Peyer's patch (tissue), 4 donors: ENCODE results near the gene TMEM98. TPM values are rescaled to one million over a fixed set of nuclear protein-coding genes. Genes with fewer than 3 reads are reported as not detected.

ENCODE experiments used
- DNase-seq, 3 donors: peaks; one replicate each; pipeline ENCODE4 v3.0.0-alpha.2; 2017 to 2019
- H3K27ac ChIP-seq, 4 donors: fragments of 200-600 bp; sonication (generic); one replicate each; pipeline ENCODE4 v1.5.1; 2016 to 2019
- H3K27me3 ChIP-seq, 2 donors: fragments of 200-600 bp; sonication (generic); one replicate each; pipeline ENCODE4 v1.5.1; 2019
- H3K36me3 ChIP-seq, 3 donors: fragments of 200-600 bp; sonication (generic); one replicate each; pipeline ENCODE4 v1.5.1; 2016 to 2019
- H3K4me1 ChIP-seq, 4 donors: fragments of 200-600 bp; sonication (generic); one replicate each; pipeline ENCODE4 v1.5.1; 2016 to 2019
- H3K4me3 ChIP-seq, 4 donors: fragments of 200-600 bp; sonication (generic); 1 replicate in 3 of 4; 2 replicates in 1 of 4; pipeline ENCODE4 v1.5.1; 2016 to 2019; ENCODE audit warnings: mild to moderate bottlenecking in 1 of 4
- H3K9me3 ChIP-seq, 4 donors: fragments of 200-600 bp; sonication (generic); one replicate each; pipeline ENCODE4 v1.5.1; 2016 to 2019; ENCODE audit warnings: mild to moderate bottlenecking in 1 of 4
- CTCF ChIP-seq, 6 experiments: fragments of 450-650 bp in 4 of 6; fragments of 200-600 bp in 2 of 6; sonication (generic) in 1 of 6; IDR thresholded peaks; one replicate each; pipeline ENCODE4 v1.5.1; 2017 to 2019; ENCODE audit warnings: antibody characterized with exemption in 6 of 6, mild to moderate bottlenecking in 3 of 6, moderate library complexity in 1 of 6
- POLR2A ChIP-seq, 2 donors: fragments of 450-650 bp; IDR thresholded peaks; one replicate each; pipeline ENCODE4 v1.5.1; 2017; ENCODE audit warnings: antibody characterized with exemption in 2 of 2, mild to moderate bottlenecking in 2 of 2, moderate library complexity in 2 of 2
- total RNA-seq, 4 donors: library from RNA; depleted of rRNA; stranded (reverse); fragments of >200 nt; gene quantifications; one replicate each; pipeline ENCODE4 v1.1.0, GENCODE V29; 2016

Gene TMEM98
- 100 to 1,000 TPM in 3 of 4 donors, 10 to 100 TPM in 1; 54.5 to 351 (median 241) TPM for total RNA-seq

DNA sequence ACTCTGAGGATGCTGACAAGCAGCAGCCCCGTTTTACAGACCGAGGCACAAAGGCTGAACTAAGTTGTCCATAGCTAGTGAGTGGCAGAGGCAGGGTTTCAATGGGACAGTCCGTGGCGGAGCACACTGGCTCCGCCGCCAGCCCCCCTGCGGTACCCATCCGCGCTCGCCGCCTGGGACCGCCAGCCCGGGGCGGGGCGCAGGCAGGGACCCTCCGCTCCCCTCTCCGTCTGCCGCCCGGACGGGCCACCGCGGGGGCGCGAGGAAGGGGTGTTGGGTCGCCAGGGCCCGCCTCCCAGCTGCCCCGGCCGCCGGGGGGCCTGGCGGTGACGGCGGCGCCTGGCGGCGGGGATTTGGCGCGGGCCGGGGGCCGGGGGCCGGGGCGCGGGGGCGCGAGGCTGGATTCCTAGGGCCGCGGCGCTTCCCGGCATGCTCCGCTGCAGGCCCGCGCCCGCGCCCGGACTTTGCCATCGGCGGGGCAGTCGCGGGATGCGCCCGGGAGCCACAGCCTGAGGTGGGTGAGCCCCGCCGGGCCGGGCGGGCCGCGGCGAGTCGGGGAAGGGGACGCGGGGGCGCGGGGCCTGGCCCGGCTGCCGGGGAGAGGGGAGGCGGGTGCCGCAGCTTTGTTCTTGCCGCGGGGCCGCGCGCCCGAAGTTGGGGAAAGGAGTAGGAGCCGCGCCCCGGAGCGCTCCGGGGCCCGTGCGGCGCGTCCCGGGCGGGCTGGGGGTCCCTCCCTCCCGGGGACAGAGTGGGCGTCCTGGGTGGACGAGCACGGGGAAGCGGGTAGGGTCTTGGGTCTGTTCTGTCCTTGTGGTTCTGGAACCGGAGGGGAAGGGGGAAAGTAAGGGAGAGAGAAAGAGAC is at the start of gene TMEM98:
TSS of gene TMEM98 (plus strand) at position 430 of the 862 bp plus-strand sequence. CDS start 3,376 bp downstream, outside the sequence.
- peak within 1 kb of the TSS; percentile 42 to 92 (median 80) for H3K27ac ChIP-seq
- H3K36me3 ChIP-seq = peaks cover 0 to 6% (median 0%) of the 10 kb centered on the region in 3 donors
- DNase-seq = peak in 2 of 3 donors; percentile 59 to 77
- H3K9me3 ChIP-seq = no peaks in the 10 kb centered on the region
- no peak for TF ChIP-seq CTCF (IDR thresholded peaks at IDR 0.05)
- TF ChIP-seq POLR2A (IDR thresholded peaks at IDR 0.05) = no peak
- H3K4me3 ChIP-seq = peak within 1 kb of the TSS; percentile 49 to 95 (median 76)
- no peaks in the 10 kb centered on the region for H3K27me3 ChIP-seq
- peaks cover 0 to 13% (median 5%) of the 10 kb centered on the region in 4 donors for H3K4me1 ChIP-seq

DNA sequence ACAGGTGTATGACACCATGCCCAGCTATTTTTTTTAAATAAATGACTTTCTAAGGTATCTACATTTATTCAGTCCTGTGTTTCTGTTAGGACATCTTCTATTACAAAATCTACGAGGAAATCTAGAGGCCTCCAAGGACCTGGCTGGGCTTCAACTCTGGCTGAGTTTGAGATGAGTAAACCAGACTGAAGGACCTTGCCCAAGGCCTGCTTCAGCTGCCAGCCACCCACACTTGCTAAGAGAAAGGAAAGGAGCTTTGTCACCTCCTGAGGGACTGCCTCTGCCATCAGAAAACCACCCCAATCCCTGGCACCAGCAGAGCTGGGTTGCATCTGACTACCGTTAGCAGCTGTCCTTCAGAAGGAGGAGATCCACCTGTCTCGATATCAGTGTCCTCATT is 49.7 kb upstream of the TMEM98 start:
- Histone ChIP-seq H3K27me3 (no peaks in the 10 kb centered on the region), H3K9me3 (no peaks in the 10 kb centered on the region), H3K27ac (peak overlapping the region in 3 of 4 donors; percentile 18 to 95 (median 65)), H3K4me1 (peaks cover 0 to 26% (median 3%) of the 10 kb centered on the region in 4 donors), H3K36me3 (no peaks in the 10 kb centered on the region), H3K4me3 (no peak overlapping the region)
- peak in 2 of 3 donors; percentile 55 to 68 for DNase-seq
- TF ChIP-seq CTCF (IDR thresholded peaks at IDR 0.05) = no peak

- Histone ChIP-seq H3K27ac (peak overlapping the region in 2 of 4 donors; percentile 18 to 65), H3K27me3 (no peaks in the 10 kb centered on the region), H3K9me3 (no peaks in the 10 kb centered on the region), H3K4me1 (peaks cover 0 to 26% (median 3%) of the 10 kb centered on the region in 4 donors), H3K36me3 (no peaks in the 10 kb centered on the region), H3K4me3 (no peak overlapping the region)
- DNase-seq = no peak
- TF ChIP-seq POLR2A (IDR thresholded peaks at IDR 0.05) (no peak), CTCF (IDR thresholded peaks at IDR 0.05) (peak in 3 of 6 experiments; percentile 11 to 28 (median 12))
Observed at GRCh38 chr17:32879134-32879533, 48.8 kb upstream of the TMEM98 start.

- Histone ChIP-seq H3K27ac (no peak overlapping the region), H3K4me3 (no peak overlapping the region), H3K36me3 (no peaks in the 10 kb centered on the region), H3K27me3 (no peaks in the 10 kb centered on the region), H3K9me3 (no peaks in the 10 kb centered on the region), H3K4me1 (peaks cover 0 to 12% (median 2%) of the 10 kb centered on the region in 4 donors)
- DNase-seq = no peak
- TF ChIP-seq POLR2A (IDR thresholded peaks at IDR 0.05) = no peak
- no peak for TF ChIP-seq CTCF (IDR thresholded peaks at IDR 0.05)
Observed at GRCh38 chr17:32880671-32881453, 47.1 kb upstream of the TMEM98 start.

DNA sequence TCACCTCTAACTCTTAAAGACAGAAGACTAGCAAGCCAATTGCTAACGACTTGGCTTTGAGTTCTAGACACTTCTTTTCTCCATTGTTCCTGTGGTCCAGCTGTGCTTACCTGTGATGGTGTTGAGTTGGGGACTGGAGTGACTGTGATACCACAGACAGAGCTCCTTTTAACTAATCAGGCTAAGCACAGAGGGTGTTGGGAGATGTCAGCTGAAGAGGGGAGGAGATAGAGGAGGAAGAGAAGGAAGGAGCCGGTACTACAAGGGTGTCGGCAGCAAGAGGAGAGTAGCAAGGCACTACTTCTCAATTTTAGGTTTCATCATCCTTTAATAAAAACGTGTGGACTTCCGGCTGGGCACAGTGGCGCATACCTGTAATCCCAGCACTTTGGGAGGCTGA is 45.9 kb upstream of the TMEM98 start:
- no peaks in the 10 kb centered on the region for H3K36me3 ChIP-seq
- TF ChIP-seq POLR2A (IDR thresholded peaks at IDR 0.05) (no peak), CTCF (IDR thresholded peaks at IDR 0.05) (no peak)
- H3K9me3 ChIP-seq = no peaks in the 10 kb centered on the region

More for the DNA sequence above, 45.9 kb upstream of the TMEM98 start:
- Histone ChIP-seq H3K27me3 (no peaks in the 10 kb centered on the region), H3K27ac (no peak overlapping the region), H3K4me1 (peaks cover 0 to 8% (median 0%) of the 10 kb centered on the region in 4 donors), H3K4me3 (no peak overlapping the region)
- no peak for DNase-seq
